ENCODE data around the gene CTSC. TPM values are rescaled to one million over a fixed set of nuclear protein-coding genes. Genes with fewer than 3 reads are reported as not detected.
"Not testable (repeated sequence)": the region's sequence is repeated elsewhere in the genome, so short reads cannot be mapped to it uniquely, and the experiment has no call there.

Gene CTSC
- total RNA-seq, 2 donors from 2014 or later = 15.5 to 33.6 TPM

GRCh38 chr11:88259431-88259830 lies 78.1 kb downstream of the CTSC start:
- no peak for TF ChIP-seq CTCF (IDR thresholded peaks at IDR 0.05)
- no peak overlapping the region for H3K27ac ChIP-seq
- H3K4me1 ChIP-seq = no peaks in the 10 kb centered on the region
- H3K36me3 ChIP-seq = no peaks in the 10 kb centered on the region
- peaks cover 0 to 41% of the 10 kb centered on the region in 2 donors for H3K9me3 ChIP-seq
- H3K27me3 ChIP-seq = no peaks in the 10 kb centered on the region
- DNase-seq (ENCODE audit: low spot score) = no peak
- no peak overlapping the region for H3K4me3 ChIP-seq

GRCh38 chr11:88252208-88252607 lies 85.3 kb downstream of the CTSC start:
- Histone ChIP-seq H3K4me3 (no peak overlapping the region), H3K27ac (no peak overlapping the region)
- no peak for TF ChIP-seq CTCF (IDR thresholded peaks at IDR 0.05)

GRCh38 chr11:88250566-88251242 lies 86.8 kb downstream of the CTSC start:
- DNase-seq (ENCODE audit: low spot score) = no peak
- Histone ChIP-seq H3K4me1 (no peaks in the 10 kb centered on the region), H3K9me3 (peaks cover 0 to 9% of the 10 kb centered on the region in 2 donors), H3K27ac (no peak overlapping the region), H3K27me3 (no peaks in the 10 kb centered on the region), H3K4me3 (no peak overlapping the region), H3K36me3 (no peaks in the 10 kb centered on the region)
- no peak for TF ChIP-seq CTCF (IDR thresholded peaks at IDR 0.05)

More at GRCh38 chr11:88252208-88252607, 85.3 kb downstream of the CTSC start:
- DNase-seq (ENCODE audit: low spot score) = no peak
- H3K4me1 ChIP-seq = no peaks in the 10 kb centered on the region
- H3K27me3 ChIP-seq = no peaks in the 10 kb centered on the region
- no peaks in the 10 kb centered on the region for H3K36me3 ChIP-seq
- H3K9me3 ChIP-seq = peaks cover 0 to 14% of the 10 kb centered on the region in 2 donors

GRCh38 chr11:88249706-88250105 lies 87.8 kb downstream of the CTSC start:
- Histone ChIP-seq H3K36me3 (no peaks in the 10 kb centered on the region), H3K27ac (no peak overlapping the region), H3K27me3 (no peaks in the 10 kb centered on the region), H3K4me1 (no peaks in the 10 kb centered on the region), H3K9me3 (no peaks in the 10 kb centered on the region), H3K4me3 (no peak overlapping the region)
- no peak for TF ChIP-seq CTCF (IDR thresholded peaks at IDR 0.05)
- no peak for DNase-seq (ENCODE audit: low spot score)

- no peaks in the 10 kb centered on the region for H3K4me1 ChIP-seq
- no peak overlapping the region for H3K4me3 ChIP-seq
- no peaks in the 10 kb centered on the region for H3K36me3 ChIP-seq
- TF ChIP-seq CTCF (IDR thresholded peaks at IDR 0.05) = no peak
- H3K27me3 ChIP-seq = no peaks in the 10 kb centered on the region
- no peak for DNase-seq (ENCODE audit: low spot score)
- H3K27ac ChIP-seq = no peak overlapping the region
- H3K9me3 ChIP-seq = no peaks in the 10 kb centered on the region
Measured at GRCh38 chr11:88246696-88247095, 90.8 kb downstream of the CTSC start.

GRCh38 chr11:88245576-88245975 lies 92.0 kb downstream of the CTSC start:
- H3K9me3 ChIP-seq; H3K27me3 ChIP-seq; H3K36me3 ChIP-seq; H3K27ac ChIP-seq; H3K4me1 ChIP-seq; DNase-seq (ENCODE audit: low spot score); H3K4me3 ChIP-seq: not testable (repeated sequence)

Other genes starting within 250 kb of the CTSC start
- 1 to 10 TPM; 1.4 to 1.6 TPM for gene RAB38, start 162.3 kb downstream of the CTSC start, total RNA-seq

Measured in right atrium auricular region (tissue), 2 donors.